Stimulated activated CD8-positive, alpha-beta memory T cell treated with anti-CD3 and anti-CD28 coated beads, Interleukin-15, amount 100 ng/mL, for 1 hour (primary cell): ENCODE measurements around the gene KCNK4.
"Not testable (repeated sequence)": the region's sequence is repeated elsewhere in the genome, so short reads cannot be mapped to it uniquely, and the experiment has no call there.

ENCODE experiments used
- DNase-seq: peaks from one replicate; pipeline ENCODE4 v3.0.0-alpha.2; 2020; ENCODE audit warnings: low read depth

Gene KCNK4

GRCh38 chr11:64291262-64291751, at the start of gene KCNK4:
KCNK4 (plus strand) TSS chr11:64291302; CDS start chr11:64293019, 1,717 bp downstream.
- no peak for DNase-seq

GRCh38 chr11:64241491-64242374, 49.4 kb upstream of the KCNK4 start:
- peak; percentile 99 for DNase-seq

DNA sequence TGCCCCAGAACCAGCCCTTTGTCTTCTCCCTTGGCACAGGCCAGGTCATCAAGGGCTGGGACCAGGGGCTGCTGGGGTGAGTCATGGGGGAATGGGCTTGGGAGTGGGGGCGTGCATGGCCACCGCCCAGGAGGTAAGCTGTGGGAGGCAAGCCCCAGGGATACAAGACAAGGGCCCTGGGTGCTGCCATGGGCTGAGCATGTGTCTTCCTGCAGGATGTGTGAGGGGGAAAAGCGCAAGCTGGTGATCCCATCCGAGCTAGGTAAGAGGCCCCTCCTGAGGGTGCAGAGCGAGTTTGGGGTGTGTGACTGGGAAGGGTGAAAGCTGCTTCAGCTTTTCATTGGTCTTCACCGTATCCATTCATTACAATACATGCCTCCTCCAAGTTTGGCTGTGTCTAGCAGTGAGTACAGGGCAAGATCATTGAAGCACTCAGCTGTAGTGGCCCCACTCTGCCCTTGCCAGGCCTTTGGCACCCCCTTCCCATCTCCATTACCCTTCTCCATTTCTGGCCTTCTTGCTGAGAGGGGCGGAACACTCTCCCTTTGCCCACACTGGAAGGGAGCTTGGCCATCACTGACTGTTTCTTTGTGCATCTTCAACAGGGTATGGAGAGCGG, 47.8 kb upstream of the KCNK4 start:
- no peak for DNase-seq

DNA sequence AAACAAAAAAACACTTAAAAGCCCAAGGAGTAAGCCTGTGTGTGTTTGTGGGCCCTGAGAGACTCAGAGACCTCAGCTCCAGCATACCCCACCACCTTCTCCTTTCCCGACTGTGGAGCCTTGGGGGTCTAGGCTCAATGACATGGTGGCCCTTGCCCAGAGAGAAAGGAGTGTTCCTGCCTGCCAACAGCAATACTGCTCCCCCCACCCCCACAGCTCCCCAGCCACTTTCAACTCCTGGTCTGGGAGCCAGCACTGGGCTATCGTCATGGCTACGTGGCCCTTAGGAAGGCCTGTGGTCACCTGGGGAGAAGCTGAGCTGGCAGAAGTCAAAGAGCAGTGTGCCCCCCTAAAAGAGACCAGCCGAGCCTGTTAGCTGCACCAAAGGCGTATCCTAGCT, 47.0 kb upstream of the KCNK4 start:
- DNase-seq: no peak

- DNase-seq: no peak
Observed at GRCh38 chr11:64244966-64245365, 46.1 kb upstream of the KCNK4 start.

DNA sequence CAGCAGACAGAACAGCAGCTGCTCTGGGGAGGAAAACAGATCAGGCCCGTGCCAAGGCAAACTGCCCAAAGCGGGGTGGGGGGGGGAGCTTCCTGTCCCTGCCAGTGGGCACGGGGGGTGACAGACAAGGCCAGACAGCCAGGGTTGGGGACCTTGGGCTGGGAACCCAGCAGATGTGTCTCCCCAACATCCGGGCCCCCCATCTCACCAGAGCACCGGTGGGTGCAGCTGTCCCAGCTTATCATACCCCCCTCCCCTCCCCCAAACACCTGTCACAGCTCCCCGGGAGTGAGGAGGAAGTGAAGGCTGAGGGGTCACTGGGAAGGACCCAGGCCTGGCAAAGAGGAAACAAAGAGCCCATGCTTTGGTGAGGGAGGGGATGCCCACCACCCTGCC, 45.7 kb upstream of the KCNK4 start:
- DNase-seq: no peak

- peak; percentile 44 for DNase-seq
Observed at GRCh38 chr11:64245797-64246620, 45.1 kb upstream of the KCNK4 start.

GRCh38 chr11:64246621-64246870, 44.6 kb upstream of the KCNK4 start:
- not testable (repeated sequence) for DNase-seq

DNA sequence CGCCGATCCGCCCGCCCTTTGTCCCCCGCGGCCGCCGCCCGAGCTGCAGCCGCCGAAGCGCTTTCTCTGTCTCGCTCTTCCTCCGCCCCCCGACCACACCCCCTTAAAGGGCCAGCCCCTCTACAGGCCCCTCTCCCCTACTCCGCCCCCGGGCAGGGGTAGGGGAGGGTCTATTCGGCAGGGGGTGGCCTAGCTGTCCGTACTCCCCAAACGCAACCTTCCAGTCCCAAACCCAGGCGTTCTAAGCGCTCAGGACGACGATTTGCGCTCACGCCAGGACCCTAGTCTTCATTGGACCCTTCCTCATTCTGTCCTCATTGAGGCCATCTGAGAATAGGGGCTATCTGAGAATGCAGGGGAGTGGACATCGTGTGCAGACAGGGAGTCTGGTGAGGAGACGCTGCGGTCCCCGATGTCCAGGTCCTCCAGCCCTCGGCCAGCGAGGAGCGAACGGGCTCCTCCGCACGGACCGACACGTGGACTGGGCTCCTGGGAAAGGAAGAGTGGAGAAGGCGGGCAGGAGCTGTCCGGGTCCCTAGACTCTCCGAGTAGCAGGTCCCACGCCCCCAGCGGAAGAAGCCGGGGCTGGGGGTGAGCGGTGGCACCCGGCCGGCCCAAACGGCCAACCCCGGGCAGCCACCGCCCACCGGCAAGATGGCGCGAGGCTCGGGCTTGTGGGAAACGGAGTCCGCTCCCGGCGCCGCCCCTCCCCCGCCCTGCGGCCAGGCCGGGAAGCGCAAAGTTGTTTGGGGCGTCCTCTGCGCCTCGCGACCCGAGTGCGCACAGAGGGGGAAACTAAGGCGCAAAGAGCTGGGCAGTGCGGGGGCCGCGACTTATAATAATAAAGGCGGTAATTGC, 44.0 kb upstream of the KCNK4 start, which contains the start of gene PPP1R14B:
PPP1R14B (minus strand) TSS at position 73 of the 858 bp plus-strand sequence. CDS start 270 bp downstream, outside the sequence.
- DNase-seq: peak; percentile 54

DNA sequence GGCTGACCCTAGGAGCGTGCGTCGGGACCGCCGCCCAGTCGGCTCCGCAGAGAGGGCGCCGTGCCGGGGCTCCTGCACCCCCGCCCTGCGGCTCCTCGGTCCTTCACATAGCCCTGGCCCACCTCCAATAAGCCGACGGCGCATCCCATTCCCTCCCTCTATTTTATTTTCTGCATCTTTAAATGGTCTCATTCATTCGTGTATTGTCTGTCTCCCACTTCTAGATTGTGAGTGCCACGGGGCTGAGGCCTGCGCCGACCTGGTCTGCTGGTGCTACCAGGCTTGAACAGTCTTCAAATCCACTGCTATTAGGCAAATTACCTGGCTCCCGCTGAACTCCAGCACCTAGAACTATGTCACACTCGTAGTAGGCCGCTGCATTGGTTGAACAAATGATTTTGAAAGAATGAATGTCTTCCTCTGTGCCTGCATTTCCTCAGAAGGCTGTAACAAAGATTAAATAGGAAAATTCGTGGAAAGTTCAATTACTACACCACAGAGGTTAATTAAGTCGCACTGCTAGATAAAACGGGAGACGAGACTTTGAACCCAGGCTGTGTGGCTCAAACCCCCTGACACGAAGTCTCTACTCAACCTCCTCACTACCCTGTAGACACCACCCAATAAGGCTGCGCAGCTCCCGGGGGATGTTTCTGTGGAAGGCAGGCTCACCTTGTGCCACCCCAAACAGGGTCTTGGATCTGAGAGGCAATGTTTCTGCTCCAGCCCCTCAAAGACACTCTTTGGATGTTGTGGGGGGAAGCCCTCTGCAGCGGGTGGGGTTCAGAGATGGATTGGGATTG, 43.2 kb upstream of the KCNK4 start:
- no peak for DNase-seq

DNA sequence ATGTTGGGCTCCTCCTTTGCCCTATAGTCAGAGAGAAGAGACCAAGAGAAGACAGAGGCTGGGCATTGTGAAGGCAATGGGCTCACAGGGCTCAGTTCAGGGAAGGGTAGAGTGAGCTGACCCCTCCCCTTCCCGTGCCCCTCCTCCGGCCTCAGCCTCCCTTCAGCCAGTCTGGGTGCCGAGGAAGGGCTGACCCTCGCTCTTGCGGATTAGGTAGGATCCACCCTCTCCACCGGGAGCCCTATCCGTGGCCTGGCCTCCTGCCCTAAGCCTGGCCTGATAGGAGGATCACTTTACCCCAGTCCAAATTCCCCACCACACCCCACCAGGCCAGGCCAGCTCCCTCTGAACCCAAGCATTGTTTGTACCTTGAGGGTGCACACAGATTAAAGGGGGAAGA, 42.5 kb upstream of the KCNK4 start:
- no peak for DNase-seq

- no peak for DNase-seq
Observed at GRCh38 chr11:64249038-64249437, 42.1 kb upstream of the KCNK4 start.

DNA sequence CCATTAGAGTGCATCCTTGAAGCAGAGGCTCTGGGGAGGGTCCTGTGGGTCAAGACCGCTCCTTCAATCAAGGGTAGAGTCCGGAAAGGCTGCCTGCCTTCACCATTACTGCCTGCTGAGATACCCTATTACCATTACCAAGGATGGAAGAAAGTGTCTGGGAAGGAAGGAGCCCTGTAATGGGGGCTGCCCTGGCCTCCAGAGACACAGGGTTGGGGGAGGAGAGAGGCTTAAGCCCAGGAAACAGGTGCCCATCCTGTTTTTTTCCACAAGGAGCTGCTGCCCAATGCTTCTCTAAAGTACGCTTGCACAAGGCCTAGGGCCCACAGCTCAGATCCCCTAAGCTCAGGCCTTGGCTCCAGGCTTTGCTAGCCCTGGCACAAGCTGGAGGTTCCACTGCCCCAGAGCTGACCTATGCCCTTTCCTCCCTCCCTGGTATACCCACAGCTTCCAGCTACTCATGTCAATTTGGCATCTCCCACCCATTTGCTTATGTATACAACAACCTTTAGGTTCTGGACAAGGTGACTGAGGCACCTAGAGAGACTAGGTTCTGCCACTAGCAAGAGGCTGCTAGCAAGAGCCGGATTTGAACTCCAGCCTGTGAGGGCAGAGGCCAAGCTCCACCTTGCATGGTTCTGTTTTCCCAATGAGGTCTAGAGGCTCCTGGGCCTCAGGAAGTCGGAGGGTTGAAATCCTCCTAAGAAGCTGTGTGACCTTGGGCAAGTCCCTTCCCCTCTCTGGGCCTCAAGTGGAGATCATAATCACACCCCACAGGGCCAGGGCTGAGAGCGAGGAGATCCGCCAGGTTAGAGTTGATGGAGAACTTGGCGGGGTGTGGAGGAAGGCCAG, 41.3 kb upstream of the KCNK4 start:
- no peak for DNase-seq

DNA sequence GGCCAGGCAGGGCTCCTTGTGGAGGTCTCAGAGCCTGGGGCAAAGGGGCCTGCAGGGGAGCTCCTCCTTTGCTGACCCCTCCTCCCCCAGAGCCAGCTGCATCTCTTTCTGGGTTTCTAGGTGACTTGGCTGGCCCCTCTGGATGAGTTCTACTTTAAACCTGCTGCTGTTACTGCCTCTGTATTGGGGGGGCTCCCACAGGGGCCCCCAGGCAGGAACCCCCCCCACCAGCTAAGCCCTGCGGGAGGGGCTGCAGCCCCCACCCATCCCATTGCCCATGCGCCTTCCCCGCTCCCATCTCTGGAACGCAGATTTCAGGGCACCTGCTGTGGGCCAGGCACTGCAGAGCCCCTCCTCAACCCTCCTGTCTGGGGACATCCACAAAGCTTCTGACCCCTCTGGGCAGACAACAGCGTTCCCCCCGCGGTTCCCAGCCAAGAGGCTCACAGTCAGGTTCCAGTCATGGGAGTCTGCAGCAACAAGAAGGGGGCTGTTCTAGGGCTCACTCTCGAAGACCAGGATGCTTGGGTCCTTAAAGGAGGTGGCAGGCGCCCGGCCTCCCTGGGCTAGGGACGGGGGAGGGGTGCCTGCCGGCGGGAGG, 40.6 kb upstream of the KCNK4 start:
- no peak for DNase-seq

DNA sequence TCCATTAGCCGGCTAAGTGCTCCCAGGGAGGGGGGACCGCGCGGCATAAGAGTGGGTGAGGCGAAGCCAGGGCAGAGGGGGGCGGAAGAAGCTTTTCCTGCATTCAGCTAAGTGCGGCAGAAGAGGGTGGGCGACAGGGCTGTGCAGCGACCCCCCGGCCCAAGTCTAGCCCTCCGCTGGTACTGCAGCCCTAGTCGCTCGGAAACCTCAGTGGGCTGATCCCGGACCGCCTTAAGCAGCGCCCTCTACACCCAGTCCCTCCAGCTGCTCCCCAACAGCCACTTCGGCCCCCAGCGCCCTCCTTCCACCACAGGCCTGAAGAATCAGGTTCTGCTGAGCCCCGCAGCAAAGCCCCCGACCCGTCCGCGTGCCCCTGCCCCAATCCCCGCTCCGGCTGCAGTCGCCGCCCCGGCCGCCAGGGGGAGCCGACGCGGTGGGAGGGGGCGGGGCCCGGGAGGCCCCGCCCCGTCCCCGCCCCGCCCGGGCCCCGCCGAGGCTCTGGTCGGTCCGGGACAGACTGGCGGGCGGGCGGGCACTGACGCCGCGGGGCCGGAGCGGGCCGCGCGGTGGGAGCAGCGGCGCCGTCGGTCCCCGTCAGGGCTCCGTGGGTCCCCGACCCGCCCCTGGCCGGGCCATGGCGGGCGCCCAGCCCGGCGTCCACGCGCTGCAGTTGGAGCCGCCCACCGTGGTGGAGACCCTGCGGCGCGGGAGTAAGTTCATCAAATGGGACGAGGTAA, 39.9 kb upstream of the KCNK4 start, which contains the start of gene PLCB3:
PLCB3 (plus strand) TSS at position 515 of the 737 bp plus-strand sequence; CDS start at position 635, 120 bp downstream.
- DNase-seq: no peak

GRCh38 chr11:64251753-64252002, 39.4 kb upstream of the KCNK4 start:
- no peak for DNase-seq

DNA sequence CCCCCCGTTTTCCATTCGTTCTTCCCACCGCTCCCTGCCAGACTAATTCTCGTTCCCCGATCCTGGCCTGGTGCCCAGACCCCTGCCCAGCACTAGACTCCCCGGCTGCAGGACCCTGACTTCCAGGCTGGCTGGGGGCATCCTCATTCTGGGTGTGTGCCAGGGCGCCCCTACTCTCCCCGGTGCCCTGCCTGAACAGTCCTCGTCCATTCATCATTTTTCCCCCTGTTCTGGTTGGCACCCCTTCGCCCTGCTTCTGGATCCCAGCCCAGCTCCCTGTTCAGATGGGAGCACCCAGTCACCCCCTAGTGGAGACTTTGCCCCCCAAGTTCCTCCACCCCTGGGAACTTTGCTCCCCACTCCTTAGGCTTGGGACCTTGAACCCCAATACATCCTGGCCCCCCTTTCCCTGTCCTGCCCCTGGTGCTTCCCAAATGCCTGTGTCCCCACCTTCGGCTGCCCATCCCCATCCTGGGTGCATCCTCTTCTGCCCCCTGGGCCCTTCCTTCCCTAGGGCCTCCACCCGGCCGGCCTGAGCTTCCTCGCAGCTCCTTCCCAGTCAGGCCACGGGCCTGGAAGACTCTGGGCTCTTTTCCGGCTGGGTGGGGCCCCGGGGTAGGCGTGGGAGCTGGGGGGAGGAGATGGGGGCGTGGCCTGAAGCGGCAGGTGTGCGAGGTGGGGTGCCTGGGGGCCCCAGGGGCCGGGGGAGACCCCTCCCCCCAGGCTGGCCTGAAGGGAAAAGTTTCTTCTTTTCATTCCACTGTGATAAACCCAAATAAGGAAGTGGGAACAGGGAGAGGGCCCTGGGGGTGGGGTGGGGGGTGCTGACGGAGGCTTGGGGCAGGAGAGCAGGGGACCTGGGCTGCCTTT, 38.9 kb upstream of the KCNK4 start:
- DNase-seq: no peak

DNA sequence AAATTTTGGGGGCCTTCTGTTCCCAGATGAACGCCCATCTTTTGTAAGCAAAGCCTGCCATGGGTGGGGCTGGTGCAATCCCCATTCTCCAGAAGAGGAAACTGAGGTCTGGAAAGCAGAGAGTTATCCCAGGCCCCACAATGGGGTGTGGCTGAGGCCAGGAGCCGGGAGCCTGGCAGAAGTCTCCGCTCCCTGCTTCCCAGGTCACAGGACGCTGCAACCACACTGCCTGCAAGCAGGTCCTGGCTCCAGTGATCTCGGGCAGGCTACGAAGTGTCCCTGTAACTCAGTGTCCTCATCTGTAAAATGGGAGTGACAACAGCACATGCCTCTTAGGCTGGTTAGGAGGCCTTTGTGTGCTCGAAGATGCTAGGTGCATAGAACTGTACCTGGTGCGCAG, 38.1 kb upstream of the KCNK4 start:
- DNase-seq: no peak
